Measurements from ENCODE around the gene APOA1. TPM values are rescaled to one million over a fixed set of nuclear protein-coding genes. Genes with fewer than 3 reads are reported as not detected.
A peak's percentile ranks its signal among the peaks of the same experiment; 100 is the strongest.

Gene APOA1
- total RNA-seq: 1,000 to 10,000 TPM; 2,156 to 2,741 TPM
- 617 TPM for polyA plus RNA-seq (ENCODE audit: insufficient read depth, low read depth, low replicate concordance)
- long read RNA-seq, donor 1, transcript APOA1-202 (4 exons, 932 nt): minor isoform, 8 of 666 reads
- long read RNA-seq, donor 1, transcript APOA1-205 (2 exons, 927 nt): minor isoform, 5 of 666 reads
- long read RNA-seq, donor 1, transcript APOA1-201 (4 exons, 1,227 nt): major isoform, 330 of 666 reads
- long read RNA-seq, donor 1, transcript APOA1-204 (3 exons, 1,088 nt): minor isoform, 288 of 666 reads
- long read RNA-seq, donor 1, partial matches to known transcripts: 18 of 666 reads
- long read RNA-seq, donor 1, other reads (novel, unspliced or antisense): 13 of 666 reads
- long read RNA-seq, donor 2, transcript APOA1-204 (3 exons, 1,088 nt): minor isoform, 149 of 383 reads
- long read RNA-seq, donor 2, transcript APOA1-201 (4 exons, 1,227 nt): major isoform, 197 of 383 reads
- long read RNA-seq, donor 2, partial matches to known transcripts: 13 of 383 reads
- long read RNA-seq, donor 2, other reads (novel, unspliced or antisense): 15 of 383 reads

DNA sequence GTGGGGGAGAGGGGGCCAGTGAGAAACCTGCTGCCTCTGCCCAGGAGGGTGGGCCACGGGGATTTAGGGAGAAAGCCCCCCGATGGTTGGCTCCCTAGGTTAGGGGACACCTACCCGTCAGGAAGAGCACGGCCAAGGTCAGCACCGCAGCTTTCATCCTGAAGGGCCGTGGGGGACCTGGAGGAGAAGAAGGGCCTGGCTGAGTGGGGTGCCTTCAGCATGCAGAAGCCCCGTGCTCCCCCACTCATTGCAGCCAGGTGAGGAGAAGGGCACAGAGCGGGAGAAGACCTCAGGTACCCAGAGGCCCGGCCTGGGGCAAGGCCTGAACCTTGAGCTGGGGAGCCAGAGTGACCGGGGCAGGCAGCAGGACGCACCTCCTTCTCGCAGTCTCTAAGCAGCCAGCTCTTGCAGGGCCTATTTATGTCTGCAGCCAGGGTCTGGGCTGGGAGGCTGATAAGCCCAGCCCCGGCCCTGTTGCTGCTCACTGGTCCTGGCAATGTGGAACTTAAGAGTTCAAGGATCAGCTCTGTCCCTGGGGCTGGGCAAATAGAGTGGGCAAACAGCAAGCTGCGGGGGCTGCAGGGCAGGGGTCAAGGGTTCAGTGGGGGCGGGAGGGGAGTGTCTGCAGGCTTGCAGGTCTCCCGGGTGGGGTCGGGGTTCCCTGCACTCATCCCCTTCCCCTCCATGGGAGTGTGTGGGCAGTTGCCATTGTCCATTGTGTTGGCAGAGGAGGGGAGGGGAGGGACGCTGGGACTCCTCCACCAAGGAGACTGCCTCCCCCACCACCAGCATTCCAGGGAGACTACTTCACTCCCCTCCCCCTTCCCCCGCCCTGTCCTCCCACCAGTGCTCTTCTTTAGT, at the start of gene APOA1:
Gene APOA1 (minus strand): TSS at position 392 of the 861 bp plus-strand sequence. CDS start 235 bp downstream, at position 157.
- DNase-seq: peak; percentile 85

DNA sequence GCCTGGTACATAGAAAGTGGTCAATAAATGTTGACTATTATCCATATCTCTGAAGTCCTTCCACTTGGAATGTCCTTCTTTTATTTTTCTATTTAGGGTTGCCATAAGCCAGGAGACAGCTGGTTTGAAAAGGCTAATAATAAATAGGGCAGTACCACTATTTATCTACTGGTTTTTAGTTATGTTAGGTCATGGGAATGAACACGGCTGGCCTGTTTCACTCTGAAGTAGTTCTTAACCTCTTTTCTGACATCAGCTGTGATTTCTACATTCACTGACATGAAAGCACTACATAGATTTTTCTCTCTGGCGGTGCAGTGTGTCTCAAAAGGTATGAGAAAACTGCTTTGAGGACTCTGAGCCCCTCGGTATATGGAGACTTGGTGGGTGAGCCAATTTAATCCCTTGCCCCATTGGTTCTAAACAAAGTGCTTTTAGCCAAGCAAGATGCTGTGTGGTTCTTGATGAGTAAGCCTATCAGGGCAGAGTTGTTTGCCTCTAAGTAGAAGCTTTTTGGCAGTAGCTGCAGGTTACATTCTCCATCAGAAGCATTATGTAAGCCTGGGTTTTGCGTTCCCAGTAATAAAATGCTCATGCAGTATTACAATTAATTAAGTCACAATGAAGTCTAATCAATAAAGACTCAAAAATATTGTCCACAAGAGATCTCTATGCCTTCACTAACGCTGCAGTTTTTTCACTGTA, 48.7 kb upstream of the APOA1 start:
- H3K4me1 ChIP-seq: peaks cover 13% of the 10 kb centered on the region
- 80 to 84% methylated on average over 5 of the region's 5 CpGs for WGBS, 2 donors
- DNase-seq: no peak
- no peaks in the 10 kb centered on the region for H3K36me3 ChIP-seq (ENCODE audit: low read depth, missing control alignments)
- no peak overlapping the region for H3K27ac ChIP-seq
- H3K4me3 ChIP-seq: no peak overlapping the region
- no peaks in the 10 kb centered on the region for H3K9me3 ChIP-seq
- no peaks in the 10 kb centered on the region for H3K27me3 ChIP-seq
- TF ChIP-seq POLR2A (IDR thresholded peaks at IDR 0.05): no peak
- TF ChIP-seq, protein P1, sequence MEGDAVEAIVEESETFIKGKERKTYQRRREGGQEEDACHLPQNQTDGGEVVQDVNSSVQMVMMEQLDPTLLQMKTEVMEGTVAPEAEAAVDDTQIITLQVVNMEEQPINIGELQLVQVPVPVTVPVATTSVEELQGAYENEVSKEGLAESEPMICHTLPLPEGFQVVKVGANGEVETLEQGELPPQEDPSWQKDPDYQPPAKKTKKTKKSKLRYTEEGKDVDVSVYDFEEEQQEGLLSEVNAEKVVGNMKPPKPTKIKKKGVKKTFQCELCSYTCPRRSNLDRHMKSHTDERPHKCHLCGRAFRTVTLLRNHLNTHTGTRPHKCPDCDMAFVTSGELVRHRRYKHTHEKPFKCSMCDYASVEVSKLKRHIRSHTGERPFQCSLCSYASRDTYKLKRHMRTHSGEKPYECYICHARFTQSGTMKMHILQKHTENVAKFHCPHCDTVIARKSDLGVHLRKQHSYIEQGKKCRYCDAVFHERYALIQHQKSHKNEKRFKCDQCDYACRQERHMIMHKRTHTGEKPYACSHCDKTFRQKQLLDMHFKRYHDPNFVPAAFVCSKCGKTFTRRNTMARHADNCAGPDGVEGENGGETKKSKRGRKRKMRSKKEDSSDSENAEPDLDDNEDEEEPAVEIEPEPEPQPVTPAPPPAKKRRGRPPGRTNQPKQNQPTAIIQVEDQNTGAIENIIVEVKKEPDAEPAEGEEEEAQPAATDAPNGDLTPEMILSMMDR (IDR thresholded peaks at IDR 0.05): no peak
- intact Hi-C loops (cut with DNase I; ENCODE audit: low total_unique reads): no loop called here

More for the DNA sequence above, at the start of gene APOA1:
- 53 to 69% methylated on average over 3 to 19 of the region's 19 CpGs for whole genome bisulfite sequencing, 2 donors
- TF ChIP-seq POLR2A (IDR thresholded peaks at IDR 0.05): no peak
- TF ChIP-seq, protein P1 (IDR thresholded peaks at IDR 0.05): no peak
- peak within 1 kb of the TSS; percentile 50 to 69 for H3K27ac ChIP-seq
- H3K36me3 ChIP-seq (ENCODE audit: low read depth, missing control alignments): no peaks in the 10 kb centered on the region
- no peaks in the 10 kb centered on the region for H3K9me3 ChIP-seq
- H3K4me1 ChIP-seq: peaks cover 41% of the 10 kb centered on the region
- H3K4me3 ChIP-seq: peak within 1 kb of the TSS; percentile 12 to 57
- no peaks in the 10 kb centered on the region for H3K27me3 ChIP-seq
- intact Hi-C loops (cut with DNase I; ENCODE audit: low total_unique reads): no loop called here

DNA sequence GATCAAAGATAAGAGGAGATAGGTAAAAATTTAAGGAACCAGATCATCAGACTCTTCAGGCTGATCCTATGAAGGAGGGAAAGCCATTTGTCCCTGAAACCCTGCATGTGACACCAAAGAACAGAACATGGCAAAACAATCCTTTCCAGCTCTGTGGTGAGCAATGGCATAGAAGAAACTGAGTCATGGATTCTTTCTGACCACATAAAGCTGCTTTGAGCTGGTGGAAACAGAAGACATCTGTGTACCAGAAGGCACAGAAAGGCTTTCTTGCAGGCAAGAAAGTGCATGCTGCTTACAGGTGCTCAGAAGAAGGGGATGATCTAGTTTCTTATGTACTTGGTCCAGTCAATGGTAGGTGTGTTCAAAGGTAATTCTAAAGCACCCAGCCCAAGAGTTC, 45.0 kb upstream of the APOA1 start:
- TF ChIP-seq, protein P1 (IDR thresholded peaks at IDR 0.05): no peak
- no peak for TF ChIP-seq POLR2A (IDR thresholded peaks at IDR 0.05)
- H3K9me3 ChIP-seq: no peaks in the 10 kb centered on the region
- no peak overlapping the region for H3K4me3 ChIP-seq
- H3K27ac ChIP-seq: no peak overlapping the region
- H3K36me3 ChIP-seq (ENCODE audit: low read depth, missing control alignments): no peaks in the 10 kb centered on the region
- no peaks in the 10 kb centered on the region for H3K27me3 ChIP-seq
- DNase-seq: no peak
- no peaks in the 10 kb centered on the region for H3K4me1 ChIP-seq
- intact Hi-C loops (cut with DNase I; ENCODE audit: low total_unique reads): no loop called here

DNA sequence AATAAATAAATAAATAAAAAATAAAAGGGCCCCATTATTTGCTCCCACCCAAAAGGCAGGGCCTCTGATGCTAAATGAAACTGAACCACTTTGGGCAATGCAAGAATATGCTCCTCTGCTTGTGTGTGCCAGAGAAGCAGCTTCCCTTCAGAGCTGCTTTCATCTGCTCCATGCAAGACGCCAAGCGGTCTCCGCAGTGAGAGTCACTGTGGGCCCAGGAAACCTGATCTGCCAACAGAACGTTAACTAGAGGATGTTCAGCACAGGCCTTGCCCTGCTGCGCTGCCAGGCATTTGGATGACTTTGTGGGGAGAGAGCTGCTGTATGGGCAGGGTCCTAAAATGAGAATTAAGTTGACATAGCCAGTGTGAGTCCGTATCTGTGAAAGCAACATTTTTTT, 43.7 kb upstream of the APOA1 start:
- H3K4me3 ChIP-seq: no peak overlapping the region
- H3K27ac ChIP-seq: no peak overlapping the region
- H3K9me3 ChIP-seq: no peaks in the 10 kb centered on the region
- TF ChIP-seq, protein P1 (IDR thresholded peaks at IDR 0.05): no peak
- no peak for TF ChIP-seq POLR2A (IDR thresholded peaks at IDR 0.05)
- WGBS, 2 donors: 80 to 87% methylated on average over 6 of the region's 6 CpGs
- no peaks in the 10 kb centered on the region for H3K4me1 ChIP-seq
- no peaks in the 10 kb centered on the region for H3K36me3 ChIP-seq (ENCODE audit: low read depth, missing control alignments)
- intact Hi-C loops (cut with DNase I; ENCODE audit: low total_unique reads): no loop called here
- H3K27me3 ChIP-seq: no peaks in the 10 kb centered on the region
- DNase-seq: no peak

All from testis (tissue), 5 donors.